ENCODE data around the gene SH3PXD2A.
"Not testable (repeated sequence)": the region's sequence is repeated elsewhere in the genome, so short reads cannot be mapped to it uniquely, and the experiment has no call there.

Gene SH3PXD2A

GRCh38 chr10:103849212-103849877, 6.0 kb downstream of the SH3PXD2A start:
- DNase-seq: no peak

GRCh38 chr10:103847909-103848468, 7.4 kb downstream of the SH3PXD2A start:
- no peak for DNase-seq

GRCh38 chr10:103847346-103847745, 8.0 kb downstream of the SH3PXD2A start:
- no peak for DNase-seq

GRCh38 chr10:103845972-103846371, 9.4 kb downstream of the SH3PXD2A start:
- no peak for DNase-seq

GRCh38 chr10:103845346-103845745, 10.0 kb downstream of the SH3PXD2A start:
- not testable (repeated sequence) for DNase-seq

- DNase-seq: peak; percentile 13
Observed at GRCh38 chr10:103843854-103844570, 11.4 kb downstream of the SH3PXD2A start.

GRCh38 chr10:103843045-103843444, 12.3 kb downstream of the SH3PXD2A start:
- no peak for DNase-seq

- DNase-seq: no peak
Observed at GRCh38 chr10:103842605-103843004, 12.8 kb downstream of the SH3PXD2A start.

- no peak for DNase-seq
Observed at GRCh38 chr10:103841519-103841918, 13.9 kb downstream of the SH3PXD2A start.

- DNase-seq: no peak
Observed at GRCh38 chr10:103840740-103841070, 14.7 kb downstream of the SH3PXD2A start.

GRCh38 chr10:103839872-103840739, 15.3 kb downstream of the SH3PXD2A start:
- DNase-seq: no peak

- DNase-seq: no peak
Observed at GRCh38 chr10:103839519-103839871, 15.9 kb downstream of the SH3PXD2A start.

GRCh38 chr10:103838862-103839518, 16.4 kb downstream of the SH3PXD2A start:
- no peak for DNase-seq

- no peak for DNase-seq
Observed at GRCh38 chr10:103838070-103838395, 17.3 kb downstream of the SH3PXD2A start.

GRCh38 chr10:103837370-103838069, 17.9 kb downstream of the SH3PXD2A start:
- DNase-seq: no peak

- DNase-seq: no peak
Observed at GRCh38 chr10:103836861-103837260, 18.5 kb downstream of the SH3PXD2A start.

- no peak for DNase-seq
Observed at GRCh38 chr10:103836273-103836672, 19.1 kb downstream of the SH3PXD2A start.

GRCh38 chr10:103835096-103836050, 20.0 kb downstream of the SH3PXD2A start:
- DNase-seq: no peak

GRCh38 chr10:103834436-103835095, 20.8 kb downstream of the SH3PXD2A start:
- DNase-seq: no peak

GRCh38 chr10:103833731-103834365, 21.5 kb downstream of the SH3PXD2A start:
- no peak for DNase-seq
